Natural killer cell (primary cell): Measurements from ENCODE around the gene RNF26. TPM values are rescaled to one million over a fixed set of nuclear protein-coding genes. Genes with fewer than 3 reads are reported as not detected.

ENCODE experiments used
- ATAC-seq, 3 donors: fragments of 150-1000 bp in 2 of 3; fragments of 200-7000 bp in 1 of 3; cut with Tn5 transposase; 1 replicate in 1 of 3; 2 replicates in 2 of 3; pipeline ENCODE4 v1.10.0; 2021; ENCODE audit warnings: mild to moderate bottlenecking in 2 of 3, moderate library complexity in 2 of 3
- DNase-seq, 2 donors: peaks; one replicate each; pipeline versions ENCODE4 v3.0.0 to v3.0.0-alpha.2; 2013 to 2021; ENCODE audit warnings: mixed read lengths in 1 of 2
- H3K27ac ChIP-seq: one replicate; pipeline ENCODE4 v1.5.1; 2013; ENCODE audit warnings: mild to moderate bottlenecking, low read length
- H3K27me3 ChIP-seq: one replicate; pipeline ENCODE4 v1.6.1; 2013; ENCODE audit warnings: low read length; ENCODE audit not compliant: control insufficient read depth, insufficient read depth
- H3K36me3 ChIP-seq: one replicate; pipeline ENCODE4 v1.6.1; 2013; ENCODE audit warnings: low read length; ENCODE audit not compliant: control insufficient read depth, insufficient read depth
- H3K4me1 ChIP-seq: one replicate; pipeline ENCODE4 v1.6.1; 2013; ENCODE audit warnings: low read length; ENCODE audit not compliant: control insufficient read depth, insufficient read depth
- H3K4me3 ChIP-seq: one replicate; pipeline ENCODE4 v1.5.1; 2013; ENCODE audit warnings: low read length
- H3K9me3 ChIP-seq: one replicate; pipeline ENCODE4 v1.6.1; 2013; ENCODE audit warnings: low read length; ENCODE audit not compliant: control insufficient read depth, insufficient read depth
- H3K27ac Mint-ChIP-seq, 2 donors: one replicate each; pipeline ENCODE4 v1.8.0; 2022; ENCODE audit warnings: mild to moderate bottlenecking in 2 of 2, mixed read lengths in 2 of 2, moderate library complexity in 1 of 2
- H3K27me3 Mint-ChIP-seq, 2 donors: one replicate each; pipeline ENCODE4 v1.8.0; 2022; ENCODE audit warnings: low read depth in 2 of 2, mixed read lengths in 2 of 2
- H3K36me3 Mint-ChIP-seq: one replicate; pipeline ENCODE4 v1.8.0; 2022; ENCODE audit warnings: mixed read lengths
- H3K4me1 Mint-ChIP-seq, 2 donors: one replicate each; pipeline ENCODE4 v1.8.0; 2022; ENCODE audit warnings: mixed read lengths in 2 of 2
- H3K4me3 Mint-ChIP-seq: one replicate; pipeline ENCODE4 v1.8.0; 2022; ENCODE audit warnings: mild to moderate bottlenecking, moderate library complexity, mixed read lengths
- H3K9me3 Mint-ChIP-seq, 2 donors: one replicate each; pipeline ENCODE4 v1.8.0; 2022; ENCODE audit warnings: mixed read lengths in 2 of 2
- WGBS: methylation state at CpG from one replicate; pipeline ENCODE4 v1.1.7; 2013; ENCODE audit warnings: missing lambda C conversion rate; ENCODE audit not compliant: insufficient coverage; 5-methylcytosine and 5-hydroxymethylcytosine counted together
- intact Hi-C: fragments of 100-400 bp; cut with micrococcal nuclease; formaldehyde crosslinking; loops from one replicate; pipeline ENCODE4 v1.14.2; 2022
- total RNA-seq, 4 donors: library from RNA; stranded (reverse); fragments of 120-200 nt in 1 of 4; gene quantifications; one replicate each; pipeline versions ENCODE4 v1.2.3 to v1.2.4, GENCODE V29; 2013 to 2022
- TF ChIP-seq, protein P1 (sequence below): fragments of 200-600 bp; IDR thresholded peaks from one replicate; pipeline ENCODE4 v1.8.0; 2022; ENCODE audit warnings: antibody characterized with exemption

Gene RNF26
- total RNA-seq, 3 donors from 2014 or later (not counting 1 experiment from before 2014, with no cell fraction given) = 18.0 to 21.8 (median 18.1) TPM

GRCh38 chr11:119363081-119363850, 28.9 kb downstream of the RNF26 start:
- Histone ChIP-seq H3K4me3 (no peak overlapping the region), H3K27me3 (peaks cover 27% of the 10 kb centered on the region), H3K9me3 (no peaks in the 10 kb centered on the region), H3K27ac (no peak overlapping the region), H3K4me1 (peaks cover 11% of the 10 kb centered on the region), H3K36me3 (no peaks in the 10 kb centered on the region)
- Mint-ChIP-seq H3K27me3 (peaks cover 51 to 60% of the 10 kb centered on the region in 2 donors), H3K4me3 (peak overlapping the region; percentile 6), H3K27ac (no peak overlapping the region), H3K4me1 (peaks cover 7% of the 10 kb centered on the region in 2 donors), H3K9me3 (no peaks in the 10 kb centered on the region), H3K36me3 (peaks cover 6% of the 10 kb centered on the region)
- DNase-seq (no peak), ATAC-seq (no peak)
- intact Hi-C loops = no loop called here
- WGBS = 27% methylated on average over 42 of the region's 44 CpGs
- TF ChIP-seq, protein P1, sequence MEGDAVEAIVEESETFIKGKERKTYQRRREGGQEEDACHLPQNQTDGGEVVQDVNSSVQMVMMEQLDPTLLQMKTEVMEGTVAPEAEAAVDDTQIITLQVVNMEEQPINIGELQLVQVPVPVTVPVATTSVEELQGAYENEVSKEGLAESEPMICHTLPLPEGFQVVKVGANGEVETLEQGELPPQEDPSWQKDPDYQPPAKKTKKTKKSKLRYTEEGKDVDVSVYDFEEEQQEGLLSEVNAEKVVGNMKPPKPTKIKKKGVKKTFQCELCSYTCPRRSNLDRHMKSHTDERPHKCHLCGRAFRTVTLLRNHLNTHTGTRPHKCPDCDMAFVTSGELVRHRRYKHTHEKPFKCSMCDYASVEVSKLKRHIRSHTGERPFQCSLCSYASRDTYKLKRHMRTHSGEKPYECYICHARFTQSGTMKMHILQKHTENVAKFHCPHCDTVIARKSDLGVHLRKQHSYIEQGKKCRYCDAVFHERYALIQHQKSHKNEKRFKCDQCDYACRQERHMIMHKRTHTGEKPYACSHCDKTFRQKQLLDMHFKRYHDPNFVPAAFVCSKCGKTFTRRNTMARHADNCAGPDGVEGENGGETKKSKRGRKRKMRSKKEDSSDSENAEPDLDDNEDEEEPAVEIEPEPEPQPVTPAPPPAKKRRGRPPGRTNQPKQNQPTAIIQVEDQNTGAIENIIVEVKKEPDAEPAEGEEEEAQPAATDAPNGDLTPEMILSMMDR = no peak

GRCh38 chr11:119363851-119364590, 29.7 kb downstream of the RNF26 start:
- Histone ChIP-seq H3K9me3 (no peaks in the 10 kb centered on the region), H3K36me3 (no peaks in the 10 kb centered on the region), H3K27me3 (peaks cover 25% of the 10 kb centered on the region), H3K4me1 (peaks cover 11% of the 10 kb centered on the region), H3K4me3 (no peak overlapping the region), H3K27ac (no peak overlapping the region)
- intact Hi-C loops = no loop called here
- 2% methylated on average over 88 of the region's 88 CpGs for WGBS
- peaks cover 51 to 56% of the 10 kb centered on the region in 2 donors for H3K27me3 Mint-ChIP-seq
- no peaks in the 10 kb centered on the region for H3K9me3 Mint-ChIP-seq
- peaks cover 7% of the 10 kb centered on the region in 2 donors for H3K4me1 Mint-ChIP-seq
- H3K36me3 Mint-ChIP-seq = peaks cover 6% of the 10 kb centered on the region
- ATAC-seq (peak; percentile 87 to 98 (median 96)), DNase-seq (peak; percentile 56 to 76)
- peak overlapping the region; percentile 90 for H3K4me3 Mint-ChIP-seq
- H3K27ac Mint-ChIP-seq = peak overlapping the region in 1 of 2 donors; percentile 53
- TF ChIP-seq, protein P1 = no peak

DNA sequence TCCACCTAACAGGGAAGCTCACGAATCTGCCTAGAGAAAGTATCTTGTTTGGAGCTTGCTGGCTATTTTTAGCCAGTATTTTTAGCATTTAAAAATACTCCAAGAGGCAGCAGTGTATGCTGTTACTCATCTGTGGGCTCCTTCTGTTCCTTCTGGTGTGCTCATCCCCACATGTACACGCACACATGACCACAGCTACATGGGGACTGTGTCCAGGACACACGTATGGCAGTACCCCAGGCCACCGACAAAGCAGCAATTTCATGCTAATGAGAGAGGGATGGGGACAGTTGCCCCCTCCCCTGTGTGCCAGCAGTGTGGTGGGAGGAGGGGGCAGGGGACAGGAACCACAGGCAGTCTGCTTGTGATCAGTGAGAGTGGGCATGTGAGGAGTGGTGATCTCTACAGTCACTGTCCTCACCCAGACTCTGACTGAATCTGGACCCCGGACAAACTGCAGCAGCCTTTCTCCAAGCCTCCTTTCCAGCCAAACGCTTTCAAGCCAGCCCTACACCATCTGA, 30.8 kb downstream of the RNF26 start:
- no peak overlapping the region for H3K27ac ChIP-seq
- H3K4me1 Mint-ChIP-seq = peaks cover 7% of the 10 kb centered on the region in 2 donors
- no peaks in the 10 kb centered on the region for H3K9me3 Mint-ChIP-seq
- no peak for DNase-seq
- intact Hi-C loops = no loop called here
- H3K4me1 ChIP-seq = peaks cover 11% of the 10 kb centered on the region
- H3K27me3 ChIP-seq = peaks cover 25% of the 10 kb centered on the region
- peaks cover 6% of the 10 kb centered on the region for H3K36me3 Mint-ChIP-seq
- TF ChIP-seq, protein P1 = no peak
- 78% methylated on average over 6 of the region's 6 CpGs for WGBS
- H3K27me3 Mint-ChIP-seq = peaks cover 54 to 61% of the 10 kb centered on the region in 2 donors
- H3K36me3 ChIP-seq = no peaks in the 10 kb centered on the region
- no peaks in the 10 kb centered on the region for H3K9me3 ChIP-seq
- H3K27ac Mint-ChIP-seq = peak overlapping the region in 1 of 2 donors; percentile 53
- H3K4me3 ChIP-seq = no peak overlapping the region
- no peak for ATAC-seq
- peak overlapping the region; percentile 90 for H3K4me3 Mint-ChIP-seq
